D721Med (cell line): ENCODE results near the gene CAPN10.
"Not testable (repeated sequence)": the region's sequence is repeated elsewhere in the genome, so short reads cannot be mapped to it uniquely, and the experiment has no call there.

ENCODE experiments used
- DNase-seq: peaks from one replicate; pipeline ENCODE4 v3.0.0; 2011; ENCODE audit warnings: low spot score; ENCODE audit not compliant: insufficient read length
- FAIRE-seq: peaks from 2 replicates; lab custom pipeline; 2011; peaks lifted over from hg19 to GRCh38; lab: Jason Lieb, UNC
- TF ChIP-seq, protein P1 (sequence below): IDR thresholded peaks from 2 replicates; pipeline ENCODE4 v1.5.1; 2012; ENCODE audit warnings: mild to moderate bottlenecking, control low read depth; ENCODE audit not compliant: insufficient read depth; ENCODE audit errors: missing control alignments

Gene CAPN10

DNA sequence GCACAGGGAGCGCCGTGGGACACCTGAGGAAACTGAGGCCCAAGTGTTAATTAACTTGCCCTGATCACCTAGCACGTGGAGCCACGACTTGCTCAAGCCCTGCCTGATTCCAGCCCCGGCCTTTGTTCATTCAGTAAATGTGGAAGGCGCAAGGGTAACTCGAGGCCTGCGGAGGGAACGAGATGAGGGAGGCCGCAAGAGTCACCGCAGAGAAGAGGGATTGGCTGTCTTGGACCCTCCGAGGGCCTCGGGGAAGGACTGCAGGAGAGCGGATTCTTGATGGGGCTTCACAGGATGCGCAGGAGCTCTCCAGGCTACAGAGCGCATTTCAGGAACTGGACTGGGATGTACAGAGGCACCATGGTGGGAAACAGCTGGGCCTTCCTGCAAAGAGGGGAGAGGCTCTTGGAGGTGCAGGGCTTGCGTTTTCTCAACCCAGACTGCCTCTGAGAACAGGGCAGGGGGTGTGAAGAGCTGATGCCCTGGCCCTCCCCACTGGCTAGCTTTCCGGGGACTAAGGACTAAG is 28.2 kb upstream of the CAPN10 start:
- FAIRE-seq, result no peak
- DNase-seq, result no peak
- TF ChIP-seq, protein P1, sequence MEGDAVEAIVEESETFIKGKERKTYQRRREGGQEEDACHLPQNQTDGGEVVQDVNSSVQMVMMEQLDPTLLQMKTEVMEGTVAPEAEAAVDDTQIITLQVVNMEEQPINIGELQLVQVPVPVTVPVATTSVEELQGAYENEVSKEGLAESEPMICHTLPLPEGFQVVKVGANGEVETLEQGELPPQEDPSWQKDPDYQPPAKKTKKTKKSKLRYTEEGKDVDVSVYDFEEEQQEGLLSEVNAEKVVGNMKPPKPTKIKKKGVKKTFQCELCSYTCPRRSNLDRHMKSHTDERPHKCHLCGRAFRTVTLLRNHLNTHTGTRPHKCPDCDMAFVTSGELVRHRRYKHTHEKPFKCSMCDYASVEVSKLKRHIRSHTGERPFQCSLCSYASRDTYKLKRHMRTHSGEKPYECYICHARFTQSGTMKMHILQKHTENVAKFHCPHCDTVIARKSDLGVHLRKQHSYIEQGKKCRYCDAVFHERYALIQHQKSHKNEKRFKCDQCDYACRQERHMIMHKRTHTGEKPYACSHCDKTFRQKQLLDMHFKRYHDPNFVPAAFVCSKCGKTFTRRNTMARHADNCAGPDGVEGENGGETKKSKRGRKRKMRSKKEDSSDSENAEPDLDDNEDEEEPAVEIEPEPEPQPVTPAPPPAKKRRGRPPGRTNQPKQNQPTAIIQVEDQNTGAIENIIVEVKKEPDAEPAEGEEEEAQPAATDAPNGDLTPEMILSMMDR, result no peak

DNA sequence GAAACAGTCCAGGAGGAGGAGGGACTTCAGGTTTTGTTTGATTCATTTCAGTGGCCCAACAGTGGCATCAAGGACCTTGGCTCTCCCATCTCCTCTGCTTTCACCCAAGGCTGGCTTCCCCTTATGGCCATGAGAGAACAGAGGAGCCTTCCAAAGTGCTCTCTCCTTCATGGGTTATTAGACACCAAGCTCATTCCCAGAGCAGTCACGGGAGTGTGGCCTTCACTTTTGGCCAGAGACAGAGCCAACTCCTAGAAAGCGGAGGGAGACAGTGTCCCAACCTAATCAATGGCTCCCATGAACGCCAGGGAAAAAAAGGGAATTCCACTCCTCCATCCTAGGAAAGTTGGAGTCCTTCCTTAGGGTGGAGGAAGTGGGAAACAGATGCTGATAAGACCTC is 27.2 kb upstream of the CAPN10 start:
- no peak for DNase-seq
- FAIRE-seq, result no peak
- TF ChIP-seq, protein P1, result no peak

DNA sequence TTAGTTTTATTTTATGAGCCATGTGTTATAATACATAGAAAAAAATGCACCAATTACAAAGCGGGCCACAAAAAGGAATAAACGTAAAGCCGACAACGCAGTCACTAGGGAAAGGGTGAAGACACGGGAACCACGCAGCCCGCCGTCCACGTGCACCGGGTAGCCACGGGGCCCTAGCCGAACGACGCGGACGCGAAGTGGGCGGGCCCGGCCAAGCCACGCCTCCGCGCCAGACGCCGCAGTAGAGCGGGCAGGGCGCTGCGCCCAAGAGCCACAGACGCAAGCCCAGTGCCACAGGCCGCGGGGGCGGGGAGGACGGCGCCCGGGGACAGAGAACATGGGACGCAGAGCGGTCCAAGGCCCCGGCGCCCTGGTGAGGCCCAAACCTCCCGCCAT is 26.5 kb upstream of the CAPN10 start, which contains the start of gene DUSP28:
DUSP28 (plus strand) TSS at position 274 of the 396 bp plus-strand sequence. CDS start 328 bp downstream, outside the sequence.
- TF ChIP-seq, protein P1, result no peak
- no peak for FAIRE-seq
- peak; percentile 85 for DNase-seq

DNA sequence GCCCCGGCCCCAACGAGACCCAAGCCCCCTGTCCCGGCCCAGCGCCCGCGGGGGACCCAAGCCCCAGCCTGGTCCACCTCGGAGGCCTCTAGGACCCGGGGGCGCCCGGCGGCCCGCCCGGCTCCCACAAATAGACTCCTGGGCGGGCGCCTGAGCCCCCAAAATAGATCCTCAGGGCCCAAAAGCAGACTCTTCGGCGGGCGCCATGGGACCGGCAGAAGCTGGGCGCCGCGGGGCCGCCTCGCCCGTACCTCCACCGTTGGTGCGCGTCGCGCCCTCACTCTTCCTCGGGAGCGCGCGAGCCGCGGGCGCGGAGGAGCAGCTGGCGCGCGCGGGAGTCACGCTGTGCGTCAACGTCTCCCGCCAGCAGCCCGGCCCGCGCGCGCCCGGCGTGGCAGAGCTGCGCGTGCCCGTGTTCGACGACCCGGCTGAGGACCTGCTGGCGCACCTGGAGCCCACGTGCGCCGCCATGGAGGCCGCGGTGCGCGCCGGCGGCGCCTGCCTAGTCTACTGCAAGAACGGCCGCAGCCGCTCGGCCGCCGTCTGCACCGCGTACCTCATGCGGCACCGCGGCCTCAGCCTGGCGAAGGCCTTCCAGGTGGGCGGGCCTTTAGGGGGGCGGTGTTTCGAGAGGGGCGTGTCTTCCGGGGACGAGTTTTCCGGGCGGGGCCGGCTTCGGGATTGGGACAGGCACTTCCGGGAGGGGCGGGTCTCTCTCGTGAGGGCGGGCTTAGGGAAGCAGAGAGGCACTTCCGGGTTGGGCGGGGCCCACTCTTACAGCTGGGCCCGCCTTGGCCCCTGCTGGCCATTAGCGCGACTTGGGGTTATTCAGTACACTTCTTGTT is 25.8 kb upstream of the CAPN10 start:
- DNase-seq, result peak; percentile 65
- TF ChIP-seq, protein P1, result no peak
- FAIRE-seq, result no peak

DNA sequence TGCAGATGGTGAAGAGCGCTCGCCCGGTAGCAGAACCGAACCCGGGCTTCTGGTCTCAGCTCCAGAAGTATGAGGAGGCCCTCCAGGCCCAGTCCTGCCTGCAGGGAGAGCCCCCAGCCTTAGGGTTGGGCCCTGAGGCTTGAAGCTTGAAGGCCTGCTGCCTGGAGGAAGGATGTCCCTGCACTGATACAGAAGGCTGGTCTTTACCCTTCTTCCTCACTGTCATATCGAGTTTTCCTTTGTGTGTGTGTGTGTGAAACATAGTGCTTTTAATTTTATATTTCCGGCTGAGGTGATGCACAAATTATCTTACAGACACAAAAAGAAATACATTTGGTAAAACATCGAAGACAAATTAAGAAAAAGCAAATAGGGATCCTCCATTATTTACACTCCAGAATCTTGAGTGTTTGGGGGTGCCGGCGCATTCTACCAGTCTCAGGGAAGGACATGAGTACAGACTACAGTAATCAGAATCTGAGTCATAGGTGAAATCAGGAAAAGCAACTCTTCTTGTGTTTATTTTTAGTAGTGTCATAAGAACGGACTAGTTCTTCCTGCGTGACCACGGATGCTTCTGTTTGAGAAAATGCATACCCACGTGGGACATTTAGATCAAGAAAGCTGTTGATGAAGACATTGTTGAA is 25.1 kb upstream of the CAPN10 start:
- DNase-seq (no peak), FAIRE-seq (no peak)
- TF ChIP-seq, protein P1, result no peak

DNA sequence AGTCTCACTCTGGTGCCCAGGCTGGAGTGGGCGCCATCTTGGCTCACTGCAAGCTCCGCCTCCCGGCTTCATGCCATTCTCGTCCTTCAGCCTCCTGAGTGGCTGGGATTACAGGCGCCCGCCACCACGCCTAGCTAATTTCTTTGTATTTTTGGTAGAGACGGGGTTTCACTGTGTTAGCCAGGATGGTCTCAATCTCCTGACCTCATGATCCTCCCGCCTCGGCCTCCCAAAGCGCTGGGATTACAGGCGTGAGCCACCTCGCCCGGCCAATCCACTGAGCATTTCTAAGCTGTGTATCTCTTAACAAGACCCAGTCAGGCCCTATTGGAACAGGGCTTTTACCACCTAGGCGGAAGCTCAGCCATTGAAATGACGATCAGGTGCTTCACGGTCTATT is 23.3 kb upstream of the CAPN10 start:
- FAIRE-seq, DNase-seq: not testable (repeated sequence)

DNA sequence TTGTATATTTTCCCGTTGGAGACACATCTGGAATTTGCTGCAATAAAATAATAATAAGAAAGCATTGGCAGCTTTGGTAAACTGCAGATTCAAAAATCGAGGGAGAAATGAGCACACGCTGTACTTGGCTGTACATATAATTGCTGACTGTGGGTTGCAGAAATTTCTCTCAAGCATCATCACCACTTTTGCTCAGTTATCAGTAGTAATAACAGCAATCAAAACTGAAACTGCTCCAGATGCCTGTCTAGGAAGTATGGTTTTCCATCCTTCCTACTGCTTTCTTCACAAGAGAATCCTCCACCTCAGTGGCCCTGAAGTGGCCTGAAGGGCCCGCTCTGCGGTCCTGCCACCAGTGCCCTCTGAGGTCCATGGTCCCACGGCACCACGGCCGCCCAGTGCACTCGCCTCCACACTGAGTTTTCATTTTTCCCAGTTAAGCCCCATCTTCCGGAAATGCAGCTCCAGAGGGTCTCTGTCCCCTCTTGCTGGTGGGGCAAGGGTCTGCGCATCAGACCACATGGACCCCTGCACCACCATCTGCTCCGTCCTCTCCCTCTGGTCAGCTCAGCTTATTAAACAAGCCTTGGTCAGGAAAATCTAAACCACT is 22.5 kb upstream of the CAPN10 start:
- TF ChIP-seq, protein P1, result no peak
- FAIRE-seq, result no peak

More for the DNA sequence above, 22.5 kb upstream of the CAPN10 start:
- no peak for DNase-seq
